BE2C (cell line): ENCODE data around the gene VGF.
"Not testable (repeated sequence)": the region's sequence is repeated elsewhere in the genome, so short reads cannot be mapped to it uniquely, and the experiment has no call there.

Source experiments
- DNase-seq: peaks from one replicate; pipeline ENCODE4 v3.0.0-alpha.2; 2020
- H3K27me3 ChIP-seq: fragments of 250-450 bp; sonication (Bioruptor Pico); 2 replicates; pipeline ENCODE4 v1.5.1; 2020; ENCODE audit warnings: mild to moderate bottlenecking
- H3K36me3 ChIP-seq: fragments of 250-450 bp; sonication (Bioruptor Pico); 2 replicates; pipeline ENCODE4 v1.5.1; 2020; ENCODE audit warnings: mild to moderate bottlenecking
- H3K4me1 ChIP-seq: fragments of 250-450 bp; sonication (Bioruptor Pico); 2 replicates; pipeline ENCODE4 v1.5.1; 2020
- H3K4me3 ChIP-seq: 2 replicates; pipeline ENCODE4 v1.5.1; 2011; ENCODE audit warnings: low read depth, low read length
- H3K9me3 ChIP-seq: fragments of 250-450 bp; sonication (Bioruptor Pico); 2 replicates; pipeline ENCODE4 v1.5.1; 2020
- TF ChIP-seq, protein P1 (sequence below): IDR thresholded peaks from 2 replicates; pipeline ENCODE4 v1.5.1; 2012; ENCODE audit warnings: mild to moderate bottlenecking, low read depth, low read length

VGF gene

DNA sequence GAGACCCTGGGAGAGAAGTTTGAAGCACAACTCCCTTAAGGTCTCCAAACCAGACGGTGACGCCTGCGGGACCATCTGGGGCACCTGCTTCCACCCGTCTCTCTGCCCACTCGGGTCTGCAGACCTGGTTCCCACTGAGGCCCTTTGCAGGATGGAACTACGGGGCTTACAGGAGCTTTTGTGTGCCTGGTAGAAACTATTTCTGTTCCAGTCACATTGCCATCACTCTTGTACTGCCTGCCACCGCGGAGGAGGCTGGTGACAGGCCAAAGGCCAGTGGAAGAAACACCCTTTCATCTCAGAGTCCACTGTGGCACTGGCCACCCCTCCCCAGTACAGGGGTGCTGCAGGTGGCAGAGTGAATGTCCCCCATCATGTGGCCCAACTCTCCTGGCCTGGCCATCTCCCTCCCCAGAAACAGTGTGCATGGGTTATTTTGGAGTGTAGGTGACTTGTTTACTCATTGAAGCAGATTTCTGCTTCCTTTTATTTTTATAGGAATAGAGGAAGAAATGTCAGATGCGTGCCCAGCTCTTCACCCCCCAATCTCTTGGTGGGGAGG lies 27.6 kb downstream of the VGF start:
- Histone ChIP-seq H3K27me3 (no peaks in the 10 kb centered on the region), H3K9me3 (no peaks in the 10 kb centered on the region), H3K36me3 (no peaks in the 10 kb centered on the region), H3K4me1 (peaks cover 3% of the 10 kb centered on the region; the same call in 1 of the 2 replicates), H3K4me3 (peak overlapping the region; percentile 54)
- TF ChIP-seq, protein P1, sequence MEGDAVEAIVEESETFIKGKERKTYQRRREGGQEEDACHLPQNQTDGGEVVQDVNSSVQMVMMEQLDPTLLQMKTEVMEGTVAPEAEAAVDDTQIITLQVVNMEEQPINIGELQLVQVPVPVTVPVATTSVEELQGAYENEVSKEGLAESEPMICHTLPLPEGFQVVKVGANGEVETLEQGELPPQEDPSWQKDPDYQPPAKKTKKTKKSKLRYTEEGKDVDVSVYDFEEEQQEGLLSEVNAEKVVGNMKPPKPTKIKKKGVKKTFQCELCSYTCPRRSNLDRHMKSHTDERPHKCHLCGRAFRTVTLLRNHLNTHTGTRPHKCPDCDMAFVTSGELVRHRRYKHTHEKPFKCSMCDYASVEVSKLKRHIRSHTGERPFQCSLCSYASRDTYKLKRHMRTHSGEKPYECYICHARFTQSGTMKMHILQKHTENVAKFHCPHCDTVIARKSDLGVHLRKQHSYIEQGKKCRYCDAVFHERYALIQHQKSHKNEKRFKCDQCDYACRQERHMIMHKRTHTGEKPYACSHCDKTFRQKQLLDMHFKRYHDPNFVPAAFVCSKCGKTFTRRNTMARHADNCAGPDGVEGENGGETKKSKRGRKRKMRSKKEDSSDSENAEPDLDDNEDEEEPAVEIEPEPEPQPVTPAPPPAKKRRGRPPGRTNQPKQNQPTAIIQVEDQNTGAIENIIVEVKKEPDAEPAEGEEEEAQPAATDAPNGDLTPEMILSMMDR, result no peak
- no peak for DNase-seq

DNA sequence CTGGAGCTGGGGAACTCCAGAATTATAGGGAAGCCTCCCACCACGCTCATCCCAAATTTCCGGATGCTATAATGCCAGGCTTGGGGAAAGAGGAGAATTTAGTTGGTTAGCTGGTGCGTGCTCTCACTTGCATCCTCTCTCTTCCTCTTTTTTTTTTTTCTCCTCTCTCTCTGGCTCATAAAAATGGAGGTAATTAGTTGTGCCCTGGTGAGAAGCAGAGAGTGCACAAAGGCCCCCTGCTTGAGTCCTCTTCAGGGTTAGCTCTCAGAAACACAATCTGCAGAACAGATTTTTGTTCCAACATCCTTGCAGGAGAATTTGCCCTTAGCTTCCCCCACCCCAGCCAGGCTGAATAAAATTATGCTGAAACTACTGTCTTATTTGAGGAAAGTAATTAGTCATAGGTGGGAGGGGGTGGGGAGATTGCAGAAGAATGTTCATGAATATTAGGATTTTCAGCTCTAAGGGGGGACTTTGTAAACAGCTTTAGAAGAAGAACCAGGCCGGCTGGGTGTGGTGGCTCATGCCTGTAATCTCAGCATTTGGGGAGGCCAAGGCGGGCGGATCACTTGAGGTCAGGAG lies 30.9 kb downstream of the VGF start:
- Histone ChIP-seq H3K4me3 (no peak overlapping the region), H3K36me3 (no peaks in the 10 kb centered on the region), H3K27me3 (no peaks in the 10 kb centered on the region), H3K4me1 (peaks cover 3% of the 10 kb centered on the region; the same call in 1 of the 2 replicates), H3K9me3 (no peaks in the 10 kb centered on the region)
- TF ChIP-seq, protein P1, result no peak
- no peak for DNase-seq

DNA sequence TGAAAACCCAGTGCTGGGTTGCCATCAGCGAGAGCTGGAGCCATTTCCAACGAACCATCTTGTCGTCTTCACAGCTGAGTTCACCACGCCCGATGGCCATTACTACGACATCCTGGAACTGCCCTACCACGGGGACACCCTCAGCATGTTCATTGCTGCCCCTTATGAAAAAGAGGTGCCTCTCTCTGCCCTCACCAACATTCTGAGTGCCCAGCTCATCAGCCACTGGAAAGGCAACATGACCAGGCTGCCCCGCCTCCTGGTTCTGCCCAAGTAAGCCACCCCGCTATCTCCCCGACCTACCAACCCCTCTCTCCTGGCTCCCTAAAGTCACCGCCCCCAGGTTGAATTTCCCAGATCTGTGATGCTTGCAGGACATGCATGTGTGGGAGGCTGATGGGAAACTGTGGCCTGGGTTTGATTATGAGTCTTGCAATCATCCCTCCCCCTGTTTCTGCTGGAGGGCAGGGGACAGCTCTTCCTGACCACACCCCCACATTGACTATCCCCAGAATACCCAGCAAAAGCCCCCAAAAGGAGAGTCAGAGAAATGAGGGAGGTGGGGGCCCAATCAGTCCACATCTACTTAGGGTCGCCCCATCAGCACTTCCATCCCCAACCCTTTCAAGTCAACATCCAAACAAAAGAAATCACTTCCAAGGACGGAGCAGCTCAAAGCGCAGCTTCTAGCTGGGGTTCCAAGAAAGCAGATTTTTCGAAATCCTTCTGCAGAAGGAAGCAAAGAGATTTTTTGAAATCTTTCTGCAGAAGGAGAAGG lies 31.6 kb downstream of the VGF start:
- H3K4me3 ChIP-seq, result no peak overlapping the region

DNA sequence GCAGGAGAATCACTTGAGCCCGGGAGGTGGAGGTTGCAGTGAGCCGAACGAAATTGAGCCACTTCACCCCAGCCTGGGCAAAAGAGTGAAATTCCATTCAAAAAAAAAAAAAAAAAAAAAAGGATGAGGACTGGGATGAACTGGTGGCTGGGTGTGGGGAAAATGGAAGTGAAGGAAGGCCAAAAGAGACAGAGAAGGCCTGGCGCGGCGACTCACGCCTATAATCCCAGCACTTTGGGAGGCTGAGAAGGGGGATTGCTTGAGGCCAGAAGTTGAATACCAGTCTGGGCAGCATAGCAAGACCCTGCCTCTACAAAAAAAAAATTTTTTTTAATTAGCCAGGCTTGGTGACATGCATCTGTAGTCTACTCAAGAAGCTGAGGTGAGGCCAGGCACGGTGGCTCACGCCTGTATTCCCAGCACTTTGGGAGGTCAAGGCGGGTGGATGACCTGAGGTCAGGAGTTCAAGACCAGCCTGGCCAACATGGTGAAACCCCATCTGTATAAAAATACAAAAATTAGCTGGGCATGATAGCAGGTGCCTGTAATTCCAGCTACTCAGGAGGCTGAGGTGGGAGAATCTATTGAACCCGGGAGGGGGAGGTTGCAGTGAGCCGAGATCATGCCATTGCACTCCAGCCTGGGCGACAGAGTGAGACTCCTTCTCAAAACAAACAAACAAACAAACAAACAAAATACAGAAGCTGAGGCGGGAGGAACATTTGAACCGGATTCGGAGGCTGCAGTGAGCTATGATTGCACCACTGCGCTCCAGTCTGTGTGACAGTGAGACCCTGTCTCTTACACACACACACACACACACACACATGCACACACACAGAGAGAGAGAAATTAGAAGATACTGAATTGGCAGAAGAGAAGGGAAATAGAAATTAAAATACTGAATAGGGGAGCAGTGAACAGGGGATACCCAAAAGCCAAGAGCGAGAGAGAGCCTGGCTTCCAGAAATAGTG lies 32.5 kb downstream of the VGF start:
- not testable (repeated sequence) for H3K4me3 ChIP-seq, H3K9me3 ChIP-seq, H3K4me1 ChIP-seq, H3K27me3 ChIP-seq, DNase-seq, H3K36me3 ChIP-seq

More for the DNA sequence above, 31.6 kb downstream of the VGF start:
- no peak for DNase-seq
- Histone ChIP-seq H3K27me3 (no peaks in the 10 kb centered on the region), H3K4me1 (peaks cover 3% of the 10 kb centered on the region; the same call in 1 of the 2 replicates), H3K9me3 (no peaks in the 10 kb centered on the region), H3K36me3 (no peaks in the 10 kb centered on the region)
- TF ChIP-seq, protein P1, result no peak

DNA sequence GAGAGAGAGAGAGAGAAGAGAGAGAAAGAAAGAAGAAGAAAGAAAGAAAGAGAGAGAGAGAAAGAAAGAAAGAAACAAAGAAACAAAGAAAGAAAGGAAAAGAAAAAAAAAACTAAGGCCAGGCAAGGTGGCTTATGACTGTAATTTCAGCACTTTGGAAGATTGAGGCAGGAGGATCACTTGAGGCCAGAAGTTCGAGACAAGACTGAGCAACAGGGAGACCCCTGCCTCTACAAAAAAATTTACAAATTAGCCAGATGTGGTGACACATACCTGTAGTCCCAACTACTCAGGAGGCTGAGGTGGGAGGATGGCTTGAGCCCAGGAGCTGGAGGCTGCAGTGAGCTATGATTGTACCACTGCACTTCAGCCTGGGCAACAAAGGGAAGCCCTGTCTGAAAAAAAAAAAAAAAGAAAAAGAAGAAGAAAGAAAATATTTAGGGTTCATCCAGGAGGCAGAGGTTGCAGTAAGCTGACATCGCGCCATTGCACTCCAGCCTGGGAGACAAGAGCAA lies 35.7 kb downstream of the VGF start:
- no peak for DNase-seq
- Histone ChIP-seq H3K9me3 (no peaks in the 10 kb centered on the region), H3K36me3 (no peaks in the 10 kb centered on the region), H3K4me1 (peaks cover 13% of the 10 kb centered on the region), H3K4me3 (no peak overlapping the region), H3K27me3 (no peaks in the 10 kb centered on the region)
- TF ChIP-seq, protein P1, result no peak
